GM18507 (cell line): ENCODE results near the gene CD47.

Experiments
- DNase-seq: peaks from one replicate; pipeline ENCODE4 v3.0.0; 2011; ENCODE audit warnings: low read depth; ENCODE audit not compliant: insufficient read length; ENCODE audit errors: extremely low spot score
- FAIRE-seq: peaks from 2 replicates; lab custom pipeline; 2011; peaks lifted over from hg19 to GRCh38; lab: Jason Lieb, UNC

CD47 gene

DNA sequence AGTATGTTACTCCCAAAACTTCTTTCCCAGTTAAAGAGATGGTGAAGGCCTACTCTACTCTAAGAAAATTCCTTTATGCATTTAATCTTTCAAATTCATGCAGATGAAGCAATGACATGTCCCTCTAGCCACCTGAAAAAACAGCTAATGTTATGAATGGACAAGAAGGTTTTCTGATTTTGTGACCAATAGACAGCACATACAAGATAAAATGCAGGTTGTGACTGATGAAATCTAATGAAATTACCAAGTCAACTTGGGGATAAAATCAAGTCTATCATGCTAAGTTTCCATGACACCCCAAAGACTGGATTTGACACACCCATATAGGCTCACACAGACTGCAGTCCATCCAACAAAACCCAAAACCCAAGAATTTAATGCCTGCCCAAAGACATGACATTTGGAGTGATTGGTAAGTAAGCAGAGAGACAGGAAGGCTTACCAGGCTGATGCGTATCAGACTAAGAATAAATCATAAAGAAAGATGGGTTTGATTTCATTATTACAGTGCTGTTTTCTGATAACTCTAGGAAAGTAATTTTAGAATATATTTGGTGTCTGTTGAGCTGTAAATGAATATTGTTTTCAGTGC is 26.4 kb downstream of the CD47 start:
- FAIRE-seq = peak; percentile 29
- DNase-seq = no peak

DNA sequence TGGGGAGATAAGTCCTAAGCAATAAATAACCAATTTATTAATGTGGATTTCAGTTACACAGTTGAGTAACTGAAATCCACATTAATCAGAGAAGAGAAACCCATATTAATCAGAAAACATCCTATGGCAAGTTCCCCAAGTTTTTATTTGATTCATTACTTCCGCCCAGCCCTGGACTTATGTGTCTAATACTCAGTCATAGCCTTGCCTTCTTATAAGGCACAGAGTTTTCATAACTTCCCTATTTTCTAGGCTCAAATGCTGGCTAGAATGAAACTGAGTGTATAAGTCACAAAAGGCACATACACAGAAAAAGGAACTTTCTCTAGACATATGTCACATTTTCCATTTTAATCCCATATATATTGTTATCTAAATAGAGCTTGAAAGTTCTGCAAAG is 28.8 kb downstream of the CD47 start:
- no peak for DNase-seq
- peak; percentile 49 for FAIRE-seq

DNA sequence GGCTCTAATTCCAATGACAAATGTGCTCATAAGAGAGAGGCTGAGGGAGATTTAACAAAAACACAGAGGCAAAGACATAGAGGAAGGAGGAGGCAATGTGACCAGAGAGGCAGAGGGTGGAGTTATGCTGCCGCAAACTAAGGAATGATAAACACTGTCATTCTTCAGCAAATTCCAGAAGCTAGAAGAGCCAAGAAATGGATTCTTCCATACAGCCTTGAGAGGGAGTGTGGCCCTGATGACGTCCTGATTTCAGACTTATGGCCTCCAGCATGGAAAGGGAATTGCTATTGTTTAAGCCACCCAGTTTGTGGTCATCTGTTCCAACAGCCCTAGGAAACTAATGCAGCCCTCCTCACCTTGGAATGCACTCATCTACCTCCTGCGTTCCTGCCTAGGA is 30.5 kb downstream of the CD47 start:
- FAIRE-seq (peak; percentile 5), DNase-seq (no peak)

DNA sequence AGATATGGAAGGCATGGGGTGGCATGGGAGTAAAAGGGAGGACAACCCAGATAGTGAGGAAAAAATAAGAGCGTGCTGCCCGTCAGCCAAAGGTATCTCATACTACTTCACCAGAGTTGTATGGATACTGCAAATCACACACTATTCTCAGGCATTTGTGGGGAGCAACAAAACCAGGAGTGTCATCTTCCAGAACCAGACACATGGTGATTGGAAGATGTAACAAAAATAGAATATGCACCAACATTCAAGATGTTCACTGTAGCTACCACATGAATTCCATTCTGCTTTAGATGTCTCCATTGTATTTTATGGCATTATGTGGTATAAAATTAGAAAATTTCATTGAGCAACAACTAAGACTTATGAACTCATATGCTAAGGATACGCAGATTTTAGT is 34.9 kb downstream of the CD47 start:
- no peak for DNase-seq
- FAIRE-seq = no peak

DNA sequence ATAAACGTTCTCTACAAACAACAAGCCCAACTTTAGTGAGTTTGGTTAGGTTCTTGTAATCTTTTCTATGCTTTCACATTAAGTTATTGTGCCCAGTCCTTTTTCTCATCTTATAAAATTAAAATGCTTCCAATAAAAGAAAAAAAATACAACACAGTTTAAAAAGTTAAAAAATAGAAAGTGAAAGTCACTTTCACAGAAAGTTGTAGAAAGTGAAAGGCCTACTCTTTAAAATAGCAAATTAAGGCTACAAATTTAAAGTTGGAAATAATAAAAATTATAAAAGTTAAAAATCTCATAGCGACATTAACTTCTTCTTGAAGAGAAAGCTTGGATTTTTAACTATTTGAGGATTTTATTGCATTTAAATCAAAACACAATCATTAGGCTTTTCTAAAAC is 35.9 kb downstream of the CD47 start:
- DNase-seq (no peak), FAIRE-seq (peak; percentile 38)

DNA sequence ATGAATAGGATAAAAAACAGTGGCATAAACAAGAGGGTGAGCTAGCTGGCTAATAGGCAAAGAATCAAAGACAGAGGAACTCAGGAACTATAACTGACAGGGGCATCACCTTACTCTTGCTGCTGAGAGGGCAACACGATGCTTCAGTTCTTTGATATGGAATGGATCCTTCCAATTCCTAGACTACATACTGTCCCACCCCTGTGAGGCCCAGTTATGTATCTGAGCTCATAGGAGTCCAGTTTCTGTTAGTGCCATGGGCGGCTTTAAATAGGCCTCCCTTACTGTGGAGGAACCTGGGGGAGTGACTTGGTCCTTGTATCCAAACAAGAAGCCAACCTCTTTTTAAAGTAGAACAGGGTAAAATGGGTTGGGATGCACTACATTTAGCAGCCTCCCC is 37.3 kb downstream of the CD47 start:
- FAIRE-seq = no peak
- no peak for DNase-seq

DNA sequence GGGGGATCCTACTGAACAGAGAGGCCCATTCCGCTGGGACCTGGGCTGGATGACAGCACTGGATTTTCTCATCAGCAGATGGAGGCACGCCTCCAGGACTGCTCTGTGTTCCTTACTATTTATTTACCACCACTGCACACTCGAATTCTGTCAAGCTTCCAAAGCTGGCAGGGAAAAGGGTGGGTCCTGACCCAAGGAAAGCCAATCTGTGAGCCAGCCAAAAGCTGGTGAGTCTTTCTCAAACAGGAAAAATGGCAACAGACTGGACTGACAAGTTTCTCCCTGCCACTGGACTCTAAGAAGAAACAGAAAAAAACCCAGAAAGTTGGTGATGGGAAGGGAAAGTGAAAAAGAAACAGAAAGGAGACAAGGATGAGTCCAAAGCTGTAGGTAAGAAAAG is 37.8 kb downstream of the CD47 start:
- no peak for DNase-seq
- FAIRE-seq = no peak

DNA sequence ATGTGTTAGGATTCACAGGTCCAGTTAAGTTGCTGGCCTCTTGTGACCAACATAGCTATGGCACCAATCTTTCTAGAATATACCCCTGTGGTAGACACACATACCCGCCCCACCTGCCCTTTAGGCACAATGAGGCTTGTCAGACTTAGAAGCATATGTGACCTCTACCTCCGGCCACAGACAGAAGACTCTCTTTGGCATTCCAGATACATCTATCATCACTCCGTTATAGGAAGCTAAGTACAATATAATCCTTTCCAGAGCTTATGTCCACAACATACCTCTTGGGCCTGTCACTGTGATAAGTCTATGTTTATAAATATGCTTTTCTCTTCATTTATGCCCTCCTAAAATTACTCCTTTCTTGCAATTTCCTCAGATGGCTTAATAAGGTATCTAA is 39.8 kb downstream of the CD47 start:
- FAIRE-seq (no peak), DNase-seq (no peak)

DNA sequence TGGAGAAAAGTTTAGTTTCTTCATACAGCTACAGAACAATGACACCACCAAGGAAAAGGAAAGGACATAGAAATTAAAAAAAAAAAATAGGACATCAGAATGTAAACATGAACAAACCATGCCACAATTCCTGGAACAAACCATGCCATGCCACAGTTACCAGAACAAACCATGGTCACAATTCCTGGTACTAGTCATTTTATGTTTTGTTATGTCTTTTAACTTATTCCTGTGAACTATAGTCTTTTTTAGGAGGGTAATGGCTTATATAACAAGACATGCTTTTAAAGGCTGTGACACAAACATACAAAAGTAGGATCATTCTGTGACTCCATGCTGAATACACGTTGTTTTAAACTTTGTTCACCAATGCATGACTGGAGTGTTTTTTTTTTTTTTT is 42.8 kb downstream of the CD47 start:
- no peak for DNase-seq
- no peak for FAIRE-seq

DNA sequence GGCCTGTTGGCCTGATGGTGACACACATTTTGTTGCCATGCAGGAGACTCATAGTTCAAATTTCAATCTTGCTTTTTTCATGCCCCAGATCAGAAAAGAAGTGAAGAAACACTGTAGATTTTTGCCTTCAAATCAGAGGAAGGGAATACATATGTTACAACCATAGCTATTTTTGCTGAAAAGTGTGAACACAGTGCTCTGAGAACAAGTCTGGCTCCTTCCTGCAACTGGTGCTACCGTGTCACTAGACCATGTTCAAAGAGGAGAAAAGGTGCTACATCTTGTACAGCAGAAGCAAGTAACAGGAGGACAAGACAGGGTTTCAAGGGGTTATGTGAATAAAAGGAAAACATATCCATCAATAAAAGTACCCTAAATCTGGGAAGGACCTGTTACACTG is 44.6 kb downstream of the CD47 start:
- DNase-seq (no peak), FAIRE-seq (no peak)

DNA sequence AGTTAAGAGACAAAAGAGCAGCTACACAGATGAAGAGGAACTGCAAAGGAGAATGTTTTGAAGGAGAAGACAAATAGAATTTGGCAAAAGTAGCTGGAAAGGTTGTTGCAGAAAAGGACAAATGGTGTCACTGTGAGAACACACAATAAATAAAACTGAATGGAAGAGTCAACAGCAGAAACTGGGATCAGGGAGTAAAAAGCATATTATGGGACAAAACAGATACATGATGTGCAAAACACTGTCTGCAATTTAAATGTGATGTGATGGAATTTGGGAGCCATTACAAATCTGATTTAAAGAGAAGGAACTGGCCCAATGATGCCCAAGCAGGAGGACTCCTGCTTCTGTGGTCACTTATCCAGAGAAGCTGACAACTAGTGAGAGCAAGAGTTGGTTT is 46.1 kb downstream of the CD47 start:
- FAIRE-seq (no peak), DNase-seq (no peak)

DNA sequence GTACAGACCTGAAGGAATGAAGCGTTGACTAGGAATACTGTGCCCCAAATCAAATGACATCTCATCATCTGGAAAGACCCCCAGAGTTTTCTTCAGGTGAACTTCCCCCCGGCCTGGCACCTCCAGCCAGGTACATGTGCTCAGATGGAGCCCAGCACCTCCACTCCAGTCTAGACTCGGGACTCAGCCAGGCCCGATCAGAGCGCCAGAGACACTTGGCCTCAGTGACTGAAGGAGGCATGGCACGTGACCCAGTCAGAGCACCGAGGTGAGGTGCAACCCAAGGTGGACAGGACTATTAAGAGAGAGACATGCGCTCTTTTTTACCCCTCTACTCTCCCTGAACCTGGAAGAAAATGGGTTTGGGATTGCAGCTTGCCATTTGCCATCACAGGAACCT is 48.5 kb downstream of the CD47 start:
- no peak for FAIRE-seq
- no peak for DNase-seq

DNA sequence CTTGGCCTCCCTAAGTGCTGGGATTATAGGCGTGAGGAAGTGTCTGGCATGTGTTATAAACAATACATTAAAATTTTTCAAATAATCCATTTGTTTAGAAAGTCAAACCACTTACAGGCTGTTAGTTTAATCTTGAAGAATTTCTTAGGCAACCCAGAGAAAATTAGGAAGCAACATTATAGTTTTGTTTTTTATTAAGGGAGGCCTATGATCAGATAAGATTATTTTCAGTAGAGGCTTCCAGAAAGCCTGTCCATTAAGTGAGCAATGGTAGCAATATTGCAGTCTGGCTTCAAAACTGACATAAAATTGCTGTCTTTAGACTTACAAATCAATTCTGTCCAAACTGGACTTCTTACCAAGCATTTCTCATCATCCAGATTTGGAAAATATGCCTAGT is 49.6 kb downstream of the CD47 start:
- no peak for FAIRE-seq

DNA sequence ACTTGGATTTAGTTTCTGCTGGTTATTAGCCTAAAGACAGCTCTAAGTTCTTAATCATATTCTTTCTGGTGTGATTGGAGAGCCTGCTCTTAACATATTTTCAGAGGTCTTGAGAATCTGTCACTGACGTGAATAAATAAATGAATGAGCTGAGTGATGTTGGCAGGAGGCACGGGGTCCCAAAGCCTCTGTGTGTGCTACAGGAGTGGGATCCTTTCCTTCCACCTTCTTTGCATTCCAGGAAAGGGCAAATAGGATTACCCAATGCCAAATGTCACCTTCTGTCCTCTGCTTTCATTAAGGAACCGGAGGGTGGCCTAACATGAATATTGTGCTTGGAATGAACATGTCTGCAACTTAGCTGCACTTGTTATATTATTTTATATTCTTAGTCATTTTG is 53.1 kb downstream of the CD47 start:
- no peak for FAIRE-seq
- DNase-seq = no peak

More for the DNA sequence above, 49.6 kb downstream of the CD47 start:
- no peak for DNase-seq

DNA sequence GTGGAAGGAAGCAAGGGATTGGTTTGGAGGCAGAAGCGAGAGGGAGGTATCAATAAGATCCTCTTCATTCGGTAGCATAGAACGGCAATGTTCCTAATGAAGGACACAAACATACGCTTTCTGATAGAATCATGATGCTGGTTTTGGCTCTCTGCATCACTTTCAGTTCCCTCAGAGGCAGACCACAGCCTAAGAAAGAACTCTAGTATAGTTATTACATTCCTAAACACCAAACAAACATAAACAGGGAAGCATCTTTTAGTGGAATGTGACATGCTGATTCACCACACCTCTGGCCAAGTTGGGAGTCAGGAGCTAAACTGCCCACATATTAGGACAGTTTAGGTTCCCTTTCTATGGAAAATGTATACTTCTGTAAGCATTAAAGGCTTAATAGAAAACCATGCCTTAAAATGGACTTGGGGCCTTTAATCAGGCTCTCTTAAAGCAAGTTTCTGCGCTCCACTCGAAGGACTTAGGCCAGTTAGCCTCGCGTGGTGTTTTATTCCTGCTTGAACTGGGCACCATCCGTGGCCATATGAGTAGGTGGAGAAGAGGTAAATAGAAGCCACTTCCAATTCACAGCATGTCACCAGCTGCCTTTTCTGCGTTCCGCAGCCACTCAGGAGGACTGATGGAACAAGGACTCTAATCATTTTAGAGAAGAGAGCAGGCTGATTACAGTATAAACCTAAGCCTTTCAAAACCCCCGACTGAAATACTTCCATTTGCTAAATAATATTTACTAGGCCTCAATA is 53.7 kb downstream of the CD47 start:
- FAIRE-seq = no peak
- no peak for DNase-seq

DNA sequence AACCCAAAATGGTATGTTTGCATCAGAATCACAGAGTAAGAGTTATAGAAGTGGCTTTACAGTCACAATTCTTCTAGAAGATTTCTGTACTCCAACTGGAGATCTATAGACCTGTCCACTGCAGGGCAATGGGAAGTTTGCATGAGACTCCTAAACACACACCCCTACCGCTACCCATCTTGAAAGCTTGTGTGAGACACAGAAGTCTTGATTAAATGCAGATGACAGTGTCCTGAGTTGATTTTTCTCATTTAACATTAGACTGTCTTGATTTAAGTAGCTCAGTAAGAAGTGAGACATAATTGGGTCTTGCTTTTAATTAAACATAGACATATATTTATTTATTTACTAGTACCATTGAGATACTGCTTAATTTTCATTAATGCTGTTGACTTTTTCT is 54.4 kb downstream of the CD47 start:
- FAIRE-seq = no peak

DNA sequence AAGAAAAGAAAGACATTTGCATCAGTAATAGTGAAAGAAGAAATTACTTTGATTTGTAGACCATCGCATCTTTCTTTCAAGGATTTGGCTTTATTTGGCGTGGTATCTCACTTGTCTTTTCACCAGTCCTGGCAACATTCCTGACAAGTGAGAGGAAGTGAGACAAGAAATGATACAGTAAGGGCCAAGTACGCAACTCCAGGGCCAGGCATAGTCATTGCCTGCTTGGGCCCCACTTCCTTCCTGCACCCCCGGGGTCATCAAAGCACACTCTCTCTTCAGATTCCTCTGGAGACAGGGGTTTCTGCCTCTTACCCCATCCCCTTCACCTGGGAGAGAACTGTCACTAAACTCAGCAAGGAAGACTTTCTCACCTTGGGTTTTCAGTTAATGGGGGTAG is 55.1 kb downstream of the CD47 start:
- DNase-seq (no peak), FAIRE-seq (no peak)

More for the DNA sequence above, 54.4 kb downstream of the CD47 start:
- no peak for DNase-seq

DNA sequence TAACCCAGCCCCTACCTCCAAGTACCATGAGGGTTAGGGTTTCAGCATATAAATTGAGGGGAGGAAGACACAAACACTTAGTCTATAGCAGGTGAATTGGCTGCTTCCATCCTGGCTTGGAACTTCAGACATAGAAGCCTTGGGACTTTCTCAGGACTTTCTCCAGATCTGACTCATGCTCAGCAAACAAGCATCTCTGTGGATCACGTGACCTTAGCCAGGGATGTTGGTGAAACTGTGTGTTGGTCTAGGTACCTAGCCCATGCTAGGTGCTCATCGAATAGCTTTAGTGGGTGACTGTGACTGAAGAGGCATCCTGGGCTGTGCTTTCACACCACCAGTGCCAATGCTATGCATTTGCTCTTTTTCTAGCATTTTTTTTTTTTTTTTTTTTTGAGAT is 58.9 kb downstream of the CD47 start:
- FAIRE-seq (no peak), DNase-seq (no peak)

DNA sequence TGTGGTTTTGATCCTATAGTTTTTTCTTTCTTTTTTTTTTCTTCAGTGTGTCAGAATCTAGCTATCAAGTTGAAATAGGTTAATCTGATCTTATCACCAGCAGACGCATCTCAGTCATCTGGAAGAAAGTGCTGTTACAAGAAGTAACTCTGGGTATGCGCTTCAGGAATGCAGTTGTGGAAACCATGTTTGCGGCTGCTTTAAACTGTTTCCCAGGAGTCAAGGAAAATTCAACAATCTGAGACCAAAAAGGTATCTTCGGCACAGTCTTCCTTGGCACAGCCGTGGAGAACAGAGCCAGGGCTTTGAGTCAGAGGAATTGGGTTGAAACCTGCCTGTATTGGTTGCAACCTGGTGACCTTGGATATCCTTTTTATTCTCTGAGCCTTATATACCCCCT is 59.9 kb downstream of the CD47 start:
- FAIRE-seq (no peak), DNase-seq (no peak)

DNA sequence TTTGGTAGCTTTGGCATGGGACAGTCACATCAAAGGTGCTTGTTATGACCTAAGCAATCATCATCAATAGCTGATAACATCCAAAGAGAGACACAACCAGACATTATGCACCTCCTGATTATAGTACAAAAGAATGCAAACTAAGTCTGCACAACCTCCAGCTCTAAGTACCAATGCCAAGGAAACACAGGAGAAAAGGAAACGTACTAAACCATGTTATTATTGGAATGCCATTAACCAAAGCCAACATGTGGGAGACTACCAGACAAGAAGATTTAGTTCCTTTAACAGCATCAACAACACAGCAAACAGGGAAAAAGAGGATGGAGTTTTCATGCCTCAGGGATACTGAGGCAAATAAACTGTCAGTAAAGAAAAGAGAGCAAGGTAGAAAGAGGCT is 61.4 kb downstream of the CD47 start:
- FAIRE-seq (no peak), DNase-seq (no peak)

DNA sequence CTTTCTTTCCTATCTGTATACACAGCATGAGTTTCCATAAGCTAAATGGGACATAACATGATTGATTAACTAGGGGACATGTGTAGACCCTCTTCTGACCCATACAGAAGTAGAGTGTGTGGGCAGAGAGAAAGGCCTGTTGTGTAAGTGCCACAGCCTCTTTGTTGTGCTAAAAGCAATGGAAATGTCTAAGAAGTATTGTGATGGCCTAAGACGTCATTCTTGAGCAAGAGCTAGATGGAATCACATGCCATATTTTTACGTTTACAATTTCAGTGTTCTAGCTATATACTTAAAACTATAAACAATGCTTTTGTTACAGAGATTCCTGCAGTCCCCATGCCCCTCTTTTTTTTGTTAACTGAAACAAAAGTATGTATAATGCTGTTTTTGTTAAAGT is 61.9 kb downstream of the CD47 start:
- no peak for DNase-seq
- FAIRE-seq = no peak

DNA sequence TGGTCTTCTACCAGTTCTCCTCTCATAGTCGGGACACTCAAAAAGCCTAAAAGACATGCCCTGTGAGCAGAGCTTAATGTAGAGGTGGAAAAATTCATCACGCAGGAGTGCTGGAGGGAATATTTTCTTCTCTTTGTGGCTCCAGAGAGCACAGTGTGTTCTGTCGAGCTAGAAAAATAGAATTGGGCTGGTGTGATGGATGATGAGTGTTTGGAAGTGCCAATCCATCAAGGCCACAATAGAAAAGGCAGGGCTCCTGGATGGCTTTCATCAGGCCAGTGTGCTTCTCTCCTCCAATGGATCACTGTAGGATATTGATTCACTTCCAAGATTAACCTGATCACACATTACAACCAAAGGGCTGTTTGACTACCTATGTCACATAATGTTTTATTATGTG is 65.7 kb downstream of the CD47 start:
- FAIRE-seq (no peak), DNase-seq (no peak)
